HL-60 (cell line): ENCODE measurements around the gene MEF2A.

Source experiments
- CTCF ChIP-seq: IDR thresholded peaks from one replicate; pipeline ENCODE4 v1.5.1; 2011; ENCODE audit warnings: low read length, control low read depth, inconsistent platforms; ENCODE audit not compliant: insufficient read depth
- GABPA ChIP-seq: IDR thresholded peaks from 2 replicates; pipeline ENCODE4 v1.6.1; 2012; ENCODE audit warnings: low read depth
- POLR2AphosphoS5 ChIP-seq: IDR thresholded peaks from 2 replicates; pipeline ENCODE4 v1.6.1; 2012; ENCODE audit warnings: low read depth

DNA sequence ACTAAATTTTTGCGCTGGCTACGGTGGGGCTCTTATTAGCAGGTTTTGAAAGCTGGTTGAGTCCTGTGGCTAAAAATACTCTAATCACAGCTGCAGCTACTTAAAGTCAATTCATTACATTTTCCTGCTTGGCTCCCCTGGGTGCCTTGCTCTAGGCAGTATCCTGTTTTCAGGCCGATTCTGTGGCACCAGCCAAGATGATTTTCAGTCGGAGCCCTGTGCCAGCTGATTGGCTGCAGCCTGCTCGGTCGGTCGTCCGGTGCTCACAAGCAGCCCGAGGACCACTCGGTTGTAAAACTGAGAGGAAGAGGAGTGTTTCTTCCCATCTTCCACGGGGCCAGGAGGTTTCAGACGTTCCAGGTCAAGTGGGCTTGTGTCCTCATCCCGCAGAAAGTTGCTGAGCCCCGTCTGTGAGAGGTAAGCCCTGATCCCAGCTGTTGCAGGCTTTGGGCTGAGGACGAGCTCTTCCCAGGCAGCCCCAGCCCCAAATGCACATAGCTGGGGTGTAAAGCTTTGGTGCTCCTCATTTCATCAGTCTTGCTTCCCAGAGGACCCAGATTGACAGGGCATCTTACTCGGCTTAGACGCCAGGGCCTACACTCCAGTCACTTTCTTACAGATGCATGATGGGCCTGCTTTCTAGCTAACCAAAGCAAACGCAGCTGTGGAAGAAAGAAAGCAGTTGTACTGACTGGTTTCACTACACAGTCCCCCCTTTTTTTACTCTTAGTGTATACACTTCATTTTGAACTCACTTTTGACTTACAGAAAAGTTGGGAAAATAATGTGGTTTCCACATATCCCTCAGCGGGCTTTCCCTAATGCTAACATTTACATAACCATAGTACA lies 151.6 kb downstream of the MEF2A start:
- TF ChIP-seq GABPA (no peak), CTCF (no peak), POLR2AphosphoS5 (no peak)
